Suprapubic skin (tissue), 4 donors: Measurements from ENCODE around the gene WDR1. TPM values are rescaled to one million over a fixed set of nuclear protein-coding genes. Genes with fewer than 3 reads are reported as not detected.

Experiments
- DNase-seq, 2 donors: peaks; one replicate each; pipeline ENCODE4 v3.0.0-alpha.2; 2019; ENCODE audit warnings: low spot score in 2 of 2
- H3K27ac ChIP-seq: fragments of 200-600 bp; sonication (generic); one replicate; pipeline ENCODE4 v1.5.1; 2019
- H3K27me3 ChIP-seq: fragments of 200-600 bp; sonication (generic); one replicate; pipeline ENCODE4 v1.5.1; 2019
- H3K36me3 ChIP-seq: fragments of 200-600 bp; sonication (generic); one replicate; pipeline ENCODE4 v1.5.1; 2019
- H3K4me1 ChIP-seq: fragments of 200-600 bp; sonication (generic); one replicate; pipeline ENCODE4 v1.5.1; 2019
- H3K4me3 ChIP-seq: fragments of 200-600 bp; sonication (generic); one replicate; pipeline ENCODE4 v1.5.1; 2019; ENCODE audit warnings: mild to moderate bottlenecking
- H3K9me3 ChIP-seq: fragments of 200-600 bp; sonication (generic); one replicate; pipeline ENCODE4 v1.5.1; 2019
- CTCF ChIP-seq, 2 donors: fragments of 200-600 bp in 1 of 2; fragments of 450-650 bp in 1 of 2; sonication (generic) in 1 of 2; IDR thresholded peaks; one replicate each; pipeline ENCODE4 v1.5.1; 2016 to 2019; ENCODE audit warnings: antibody characterized with exemption in 2 of 2, mild to moderate bottlenecking in 1 of 2, moderate library complexity in 1 of 2
- EP300 ChIP-seq: sonication (generic); formaldehyde crosslinking; IDR thresholded peaks from one replicate; pipeline ENCODE4 v1.6.1; 2017; ENCODE audit warnings: antibody characterized with exemption
- POLR2A ChIP-seq, 2 donors: fragments of 450-650 bp; IDR thresholded peaks; one replicate each; pipeline ENCODE4 v1.6.1; 2017; ENCODE audit warnings: antibody characterized with exemption in 2 of 2, mild to moderate bottlenecking in 2 of 2, moderate library complexity in 2 of 2
- POLR2AphosphoS5 ChIP-seq, 3 donors: sonication (generic); formaldehyde crosslinking; IDR thresholded peaks; one replicate each; pipeline ENCODE4 v1.6.1; 2017; ENCODE audit warnings: antibody characterized with exemption in 3 of 3
- WGBS: methylation state at CpG from one replicate; pipeline ENCODE4 v1.1.5; 2018; 5-methylcytosine and 5-hydroxymethylcytosine counted together
- total RNA-seq, 4 donors: library from RNA; depleted of rRNA; stranded (reverse); fragments of >200 nt; gene quantifications; one replicate each; pipeline ENCODE4 v1.1.0, GENCODE V29; 2016

The WDR1 gene
- total RNA-seq, 4 donors from 2014 or later: 113 to 126 (median 117) TPM

GRCh38 chr4:10101671-10102473 lies 14.7 kb downstream of the WDR1 start:
- peaks cover 46% of the 10 kb centered on the region for H3K36me3 ChIP-seq

GRCh38 chr4:10100734-10101216 lies 15.8 kb downstream of the WDR1 start:
- no peaks in the 10 kb centered on the region for H3K9me3 ChIP-seq
- no peak for TF ChIP-seq EP300
- no peak for TF ChIP-seq CTCF (IDR thresholded peaks at IDR 0.05)
- TF ChIP-seq POLR2A (IDR thresholded peaks at IDR 0.05): no peak
- no peak for TF ChIP-seq POLR2AphosphoS5 (IDR thresholded peaks at IDR 0.05)
- H3K27me3 ChIP-seq: no peaks in the 10 kb centered on the region
- no peak overlapping the region for H3K4me3 ChIP-seq
- WGBS: 62% methylated on average over 5 of the region's 12 CpGs
- peaks cover 49% of the 10 kb centered on the region for H3K36me3 ChIP-seq
- H3K27ac ChIP-seq: no peak overlapping the region
- peaks cover 96% of the 10 kb centered on the region for H3K4me1 ChIP-seq
- peak in 1 of 2 donors; percentile 51 for DNase-seq

More at GRCh38 chr4:10101671-10102473, 14.7 kb downstream of the WDR1 start:
- 46% methylated on average over 14 of the region's 14 CpGs for WGBS
- H3K4me1 ChIP-seq: peaks cover 96% of the 10 kb centered on the region
- no peaks in the 10 kb centered on the region for H3K27me3 ChIP-seq
- no peaks in the 10 kb centered on the region for H3K9me3 ChIP-seq
- H3K4me3 ChIP-seq: no peak overlapping the region
- H3K27ac ChIP-seq: no peak overlapping the region
- no peak for TF ChIP-seq EP300
- no peak for TF ChIP-seq POLR2AphosphoS5 (IDR thresholded peaks at IDR 0.05)
- TF ChIP-seq CTCF (IDR thresholded peaks at IDR 0.05): no peak
- no peak for TF ChIP-seq POLR2A (IDR thresholded peaks at IDR 0.05)
- DNase-seq: peak in 1 of 2 donors; percentile 52

- DNase-seq: no peak
- WGBS: 85% methylated on average over 23 of the region's 25 CpGs
- H3K4me1 ChIP-seq: peaks cover 96% of the 10 kb centered on the region
- peaks cover 60% of the 10 kb centered on the region for H3K36me3 ChIP-seq
- TF ChIP-seq POLR2A (IDR thresholded peaks at IDR 0.05) (no peak), EP300 (no peak), POLR2AphosphoS5 (IDR thresholded peaks at IDR 0.05) (no peak), CTCF (IDR thresholded peaks at IDR 0.05) (no peak)
- no peak overlapping the region for H3K4me3 ChIP-seq
- no peak overlapping the region for H3K27ac ChIP-seq
- no peaks in the 10 kb centered on the region for H3K9me3 ChIP-seq
- H3K27me3 ChIP-seq: no peaks in the 10 kb centered on the region
These were observed 16.9 kb downstream of the WDR1 start for GRCh38 chr4:10099499-10100325.

- Histone ChIP-seq H3K9me3 (no peaks in the 10 kb centered on the region), H3K27me3 (no peaks in the 10 kb centered on the region), H3K4me3 (no peak overlapping the region), H3K27ac (no peak overlapping the region), H3K36me3 (peaks cover 69% of the 10 kb centered on the region), H3K4me1 (peaks cover 96% of the 10 kb centered on the region)
- no peak for DNase-seq
- WGBS: 72% methylated on average over 12 of the region's 12 CpGs
- no peak for TF ChIP-seq CTCF (IDR thresholded peaks at IDR 0.05)
- TF ChIP-seq POLR2A (IDR thresholded peaks at IDR 0.05): no peak
- TF ChIP-seq POLR2AphosphoS5 (IDR thresholded peaks at IDR 0.05): no peak
- TF ChIP-seq EP300: no peak
These were observed 17.8 kb downstream of the WDR1 start for GRCh38 chr4:10098780-10099160.
